Neural progenitor cell (in vitro differentiated cells): Measurements from ENCODE around the gene UNC5CL.

Experiments used
- EZH2 ChIP-seq: fragments of 200-600 bp; sonication (generic); IDR thresholded peaks from 2 replicates; pipeline ENCODE4 v1.6.1; 2017; ENCODE audit warnings: antibody characterized with exemption, mild to moderate bottlenecking, moderate library complexity
- EZH2phosphoT487 ChIP-seq: fragments of 200-600 bp; sonication (generic); IDR thresholded peaks from 2 replicates; pipeline ENCODE4 v1.6.1; 2017; ENCODE audit warnings: antibody characterized with exemption
- TF ChIP-seq, protein P1 (sequence below): fragments of 200-600 bp; sonication (generic); IDR thresholded peaks from 2 replicates; pipeline ENCODE4 v1.5.1; 2017; ENCODE audit warnings: antibody characterized with exemption, mild to moderate bottlenecking

DNA sequence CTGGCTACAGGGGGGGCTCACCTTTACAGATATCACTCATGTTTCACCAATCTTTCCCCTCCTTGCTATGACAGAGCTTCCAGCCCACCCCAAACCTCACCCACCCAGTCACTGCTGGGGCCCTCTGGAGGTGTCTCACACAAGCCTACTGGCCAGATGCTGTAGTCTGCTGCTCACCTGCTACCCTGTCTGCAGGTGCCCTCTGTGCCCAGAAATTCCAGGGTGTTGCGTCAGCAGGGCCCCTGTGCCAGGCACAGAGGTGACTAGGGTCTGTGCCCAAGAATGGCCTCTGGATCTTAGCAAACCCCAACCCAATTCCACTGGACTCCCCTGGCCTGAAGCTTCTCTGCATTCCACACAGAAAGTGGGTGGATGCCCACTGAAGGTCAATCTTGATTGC lies 21.4 kb downstream of the UNC5CL start:
- TF ChIP-seq EZH2 (no peak), EZH2phosphoT487 (no peak)
- TF ChIP-seq, protein P1, sequence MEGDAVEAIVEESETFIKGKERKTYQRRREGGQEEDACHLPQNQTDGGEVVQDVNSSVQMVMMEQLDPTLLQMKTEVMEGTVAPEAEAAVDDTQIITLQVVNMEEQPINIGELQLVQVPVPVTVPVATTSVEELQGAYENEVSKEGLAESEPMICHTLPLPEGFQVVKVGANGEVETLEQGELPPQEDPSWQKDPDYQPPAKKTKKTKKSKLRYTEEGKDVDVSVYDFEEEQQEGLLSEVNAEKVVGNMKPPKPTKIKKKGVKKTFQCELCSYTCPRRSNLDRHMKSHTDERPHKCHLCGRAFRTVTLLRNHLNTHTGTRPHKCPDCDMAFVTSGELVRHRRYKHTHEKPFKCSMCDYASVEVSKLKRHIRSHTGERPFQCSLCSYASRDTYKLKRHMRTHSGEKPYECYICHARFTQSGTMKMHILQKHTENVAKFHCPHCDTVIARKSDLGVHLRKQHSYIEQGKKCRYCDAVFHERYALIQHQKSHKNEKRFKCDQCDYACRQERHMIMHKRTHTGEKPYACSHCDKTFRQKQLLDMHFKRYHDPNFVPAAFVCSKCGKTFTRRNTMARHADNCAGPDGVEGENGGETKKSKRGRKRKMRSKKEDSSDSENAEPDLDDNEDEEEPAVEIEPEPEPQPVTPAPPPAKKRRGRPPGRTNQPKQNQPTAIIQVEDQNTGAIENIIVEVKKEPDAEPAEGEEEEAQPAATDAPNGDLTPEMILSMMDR = no peak
